ENCODE measurements around the gene LTF.

The LTF gene

DNA sequence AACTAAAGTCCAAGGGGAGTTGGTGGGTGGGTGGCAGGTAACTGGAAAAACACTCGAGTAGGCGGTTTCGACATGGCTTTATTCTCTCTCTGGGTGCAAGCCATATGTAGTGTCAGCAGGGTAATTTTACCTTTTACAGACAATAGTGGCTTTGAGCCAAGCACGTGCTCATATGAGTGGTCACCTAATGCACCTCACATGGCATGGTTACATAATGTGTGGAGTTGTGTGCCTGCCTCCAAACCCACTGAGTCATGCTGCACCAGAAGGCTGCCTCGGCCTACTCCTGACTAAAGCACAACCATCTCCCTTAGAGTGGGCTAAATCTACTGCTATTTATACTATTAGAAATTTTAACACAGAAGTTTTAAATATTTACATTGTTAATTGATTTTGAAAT lies 41.1 kb downstream of the LTF start:
- Histone ChIP-seq H3K4me3 (ENCODE audit: low read length) (no peak overlapping the region), H3K9me3 (replicated peaks; ENCODE audit: insufficient read depth, low read length) (no peaks in the 10 kb centered on the region), H2AFZ (ENCODE audit: low read length) (no peak overlapping the region), H3F3A (ENCODE audit: insufficient read depth, low read length) (no peaks in the 10 kb centered on the region), H3K27ac (ENCODE audit: low read length) (no peak overlapping the region), H3K36me3 (replicated peaks; ENCODE audit: insufficient read depth, low read length) (no peaks in the 10 kb centered on the region), H3K4me2 (ENCODE audit: low read depth, low read length) (no peak overlapping the region), H3K4me1 (ENCODE audit: low read length) (no peaks in the 10 kb centered on the region), H3K79me2 (ENCODE audit: low read length) (no peaks in the 10 kb centered on the region), H3K9me2 (replicated peaks; ENCODE audit: insufficient read depth, low read length) (no peaks in the 10 kb centered on the region), H3K9ac (ENCODE audit: low read length) (no peak overlapping the region), H3K27me3 (replicated peaks; ENCODE audit: insufficient read depth, low read length) (no peaks in the 10 kb centered on the region), H4K20me1 (ENCODE audit: insufficient read depth, low read length) (no peaks in the 10 kb centered on the region)
- no peak for TF ChIP-seq EZH2 (optimal IDR thresholded peaks at IDR 0.05; ENCODE audit: low read depth, low read length)
- TF ChIP-seq, protein P1, sequence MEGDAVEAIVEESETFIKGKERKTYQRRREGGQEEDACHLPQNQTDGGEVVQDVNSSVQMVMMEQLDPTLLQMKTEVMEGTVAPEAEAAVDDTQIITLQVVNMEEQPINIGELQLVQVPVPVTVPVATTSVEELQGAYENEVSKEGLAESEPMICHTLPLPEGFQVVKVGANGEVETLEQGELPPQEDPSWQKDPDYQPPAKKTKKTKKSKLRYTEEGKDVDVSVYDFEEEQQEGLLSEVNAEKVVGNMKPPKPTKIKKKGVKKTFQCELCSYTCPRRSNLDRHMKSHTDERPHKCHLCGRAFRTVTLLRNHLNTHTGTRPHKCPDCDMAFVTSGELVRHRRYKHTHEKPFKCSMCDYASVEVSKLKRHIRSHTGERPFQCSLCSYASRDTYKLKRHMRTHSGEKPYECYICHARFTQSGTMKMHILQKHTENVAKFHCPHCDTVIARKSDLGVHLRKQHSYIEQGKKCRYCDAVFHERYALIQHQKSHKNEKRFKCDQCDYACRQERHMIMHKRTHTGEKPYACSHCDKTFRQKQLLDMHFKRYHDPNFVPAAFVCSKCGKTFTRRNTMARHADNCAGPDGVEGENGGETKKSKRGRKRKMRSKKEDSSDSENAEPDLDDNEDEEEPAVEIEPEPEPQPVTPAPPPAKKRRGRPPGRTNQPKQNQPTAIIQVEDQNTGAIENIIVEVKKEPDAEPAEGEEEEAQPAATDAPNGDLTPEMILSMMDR (IDR thresholded peaks at IDR 0.05; ENCODE audit: low read length), result no peak
- no peak for TF ChIP-seq EZH2phosphoT487 (IDR thresholded peaks at IDR 0.05; ENCODE audit: low read length)
- DNase-seq, result no peak

DNA sequence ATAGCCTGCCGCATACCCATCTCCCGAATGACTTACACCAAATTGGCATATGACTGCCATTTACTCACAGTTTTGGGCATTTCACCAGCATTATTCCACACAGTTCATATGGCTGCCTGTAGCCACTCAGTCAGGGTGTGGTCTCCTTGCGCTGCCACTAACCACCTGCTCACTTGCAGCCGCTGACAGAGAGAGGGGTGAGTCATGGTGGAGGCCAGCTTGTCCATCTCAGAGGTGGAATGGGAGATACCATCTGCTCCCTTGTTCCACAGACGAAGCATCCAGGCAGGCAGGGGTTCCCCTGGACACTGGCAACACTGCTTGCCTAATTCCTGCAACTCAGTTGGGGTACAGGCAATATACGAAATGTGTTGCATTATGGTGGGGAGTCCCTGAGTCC lies 42.1 kb downstream of the LTF start:
- H3K9ac ChIP-seq (ENCODE audit: low read length), result no peak overlapping the region

DNA sequence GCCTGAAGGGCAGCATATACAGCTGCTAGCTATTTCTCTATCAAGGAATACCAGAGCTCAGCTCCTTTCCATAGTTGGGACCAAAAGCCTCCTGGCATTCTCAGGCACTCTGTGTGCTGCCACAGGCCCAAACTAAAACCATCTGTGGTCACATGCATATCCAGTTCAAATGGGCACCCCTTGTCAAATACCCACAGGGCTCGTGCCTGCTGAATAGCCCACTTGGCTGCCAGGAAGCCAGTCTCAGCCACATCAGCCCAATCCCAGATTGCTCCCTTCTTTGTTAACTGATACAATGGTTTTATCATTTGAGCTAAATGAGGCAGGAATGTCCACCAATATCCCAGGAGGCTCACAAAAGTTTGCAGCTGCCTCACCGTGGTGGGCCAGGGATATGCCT lies 43.8 kb downstream of the LTF start:
- H4K20me1 ChIP-seq (ENCODE audit: insufficient read depth, low read length), result no peaks in the 10 kb centered on the region
- no peaks in the 10 kb centered on the region for H3K9me2 ChIP-seq (replicated peaks; ENCODE audit: insufficient read depth, low read length)
- H3K9me3 ChIP-seq (replicated peaks; ENCODE audit: insufficient read depth, low read length), result no peaks in the 10 kb centered on the region
- H3K4me3 ChIP-seq (ENCODE audit: low read length), result no peak overlapping the region
- H3K4me1 ChIP-seq (ENCODE audit: low read length), result peaks cover 22% of the 10 kb centered on the region
- H2AFZ ChIP-seq (ENCODE audit: low read length), result no peak overlapping the region
- H3F3A ChIP-seq (ENCODE audit: insufficient read depth, low read length), result peaks cover 14% of the 10 kb centered on the region
- no peak overlapping the region for H3K9ac ChIP-seq (ENCODE audit: low read length)
- TF ChIP-seq EZH2 (optimal IDR thresholded peaks at IDR 0.05; ENCODE audit: low read depth, low read length), result no peak
- TF ChIP-seq, protein P1 (IDR thresholded peaks at IDR 0.05; ENCODE audit: low read length), result no peak
- no peak for TF ChIP-seq EZH2phosphoT487 (IDR thresholded peaks at IDR 0.05; ENCODE audit: low read length)
- no peaks in the 10 kb centered on the region for H3K79me2 ChIP-seq (ENCODE audit: low read length)
- H3K27me3 ChIP-seq (replicated peaks; ENCODE audit: insufficient read depth, low read length), result no peaks in the 10 kb centered on the region
- H3K4me2 ChIP-seq (ENCODE audit: low read depth, low read length), result no peak overlapping the region
- DNase-seq, result no peak
- no peak overlapping the region for H3K27ac ChIP-seq (ENCODE audit: low read length)
- H3K36me3 ChIP-seq (replicated peaks; ENCODE audit: insufficient read depth, low read length), result no peaks in the 10 kb centered on the region

More for the DNA sequence above, 42.1 kb downstream of the LTF start:
- no peak overlapping the region for H3K4me3 ChIP-seq (ENCODE audit: low read length)
- no peaks in the 10 kb centered on the region for H3K79me2 ChIP-seq (ENCODE audit: low read length)
- H3K27ac ChIP-seq (ENCODE audit: low read length), result no peak overlapping the region
- no peaks in the 10 kb centered on the region for H3K36me3 ChIP-seq (replicated peaks; ENCODE audit: insufficient read depth, low read length)
- no peaks in the 10 kb centered on the region for H3K9me3 ChIP-seq (replicated peaks; ENCODE audit: insufficient read depth, low read length)
- H4K20me1 ChIP-seq (ENCODE audit: insufficient read depth, low read length), result no peaks in the 10 kb centered on the region
- peaks cover 7% of the 10 kb centered on the region for H3K4me1 ChIP-seq (ENCODE audit: low read length)
- H3K9me2 ChIP-seq (replicated peaks; ENCODE audit: insufficient read depth, low read length), result no peaks in the 10 kb centered on the region
- no peak for DNase-seq
- H3K27me3 ChIP-seq (replicated peaks; ENCODE audit: insufficient read depth, low read length), result no peaks in the 10 kb centered on the region
- no peaks in the 10 kb centered on the region for H3F3A ChIP-seq (ENCODE audit: insufficient read depth, low read length)
- H2AFZ ChIP-seq (ENCODE audit: low read length), result no peak overlapping the region
- H3K4me2 ChIP-seq (ENCODE audit: low read depth, low read length), result no peak overlapping the region
- TF ChIP-seq EZH2 (optimal IDR thresholded peaks at IDR 0.05; ENCODE audit: low read depth, low read length) (no peak), EZH2phosphoT487 (IDR thresholded peaks at IDR 0.05; ENCODE audit: low read length) (no peak)
- TF ChIP-seq, protein P1 (IDR thresholded peaks at IDR 0.05; ENCODE audit: low read length), result no peak
